NCI-H2107 (cell line): ENCODE data around the gene TRIM29.

ENCODE experiments used
- DNase-seq: peaks from one replicate; lab custom pipeline; 2025; lab: John Stamatoyannopoulos, UW

The TRIM29 gene

GRCh38 chr11:120139316-120140069 is 1.6 kb upstream of the TRIM29 start:
- DNase-seq: no peak

DNA sequence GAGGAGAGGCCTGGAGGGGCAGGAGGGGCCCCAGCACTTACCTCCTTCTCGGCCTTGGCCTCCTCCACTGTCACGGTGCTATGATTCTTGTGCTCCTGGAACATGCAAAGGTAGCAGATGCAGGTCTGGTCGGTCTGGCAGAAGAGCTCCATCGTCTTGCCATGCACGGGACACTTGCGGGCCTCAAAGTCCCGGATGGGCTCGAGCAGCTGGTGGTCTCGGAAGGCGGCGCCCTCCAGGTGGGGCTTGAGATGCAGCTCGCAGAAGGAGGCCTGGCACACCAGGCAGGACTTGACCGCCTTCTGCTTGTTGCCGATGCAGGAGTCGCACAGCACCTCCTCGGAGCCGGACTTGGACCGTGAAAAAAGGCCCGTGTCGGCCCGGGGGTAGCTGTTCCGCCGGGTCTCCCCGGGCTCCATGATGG is 714 bp downstream of the TRIM29 start:
- no peak for DNase-seq

DNA sequence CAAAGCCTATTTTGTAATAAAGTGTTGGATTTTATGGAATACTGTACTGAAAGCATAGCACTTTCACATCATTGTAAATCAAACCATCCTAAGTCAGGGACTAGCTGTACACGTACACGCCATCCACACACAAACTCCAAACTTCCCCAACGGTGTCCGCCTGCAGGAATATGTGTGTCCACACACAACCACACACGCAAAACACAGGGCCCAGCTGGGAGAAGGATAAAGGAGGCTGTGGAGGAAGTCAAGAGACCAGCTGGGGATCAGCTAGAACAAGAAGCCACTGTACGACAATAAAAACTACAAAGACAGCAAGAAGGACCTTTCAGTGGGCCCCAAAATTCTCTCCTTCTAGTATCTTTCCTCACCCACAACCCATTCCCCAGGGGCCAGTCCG is 1.6 kb downstream of the TRIM29 start:
- DNase-seq: no peak

DNA sequence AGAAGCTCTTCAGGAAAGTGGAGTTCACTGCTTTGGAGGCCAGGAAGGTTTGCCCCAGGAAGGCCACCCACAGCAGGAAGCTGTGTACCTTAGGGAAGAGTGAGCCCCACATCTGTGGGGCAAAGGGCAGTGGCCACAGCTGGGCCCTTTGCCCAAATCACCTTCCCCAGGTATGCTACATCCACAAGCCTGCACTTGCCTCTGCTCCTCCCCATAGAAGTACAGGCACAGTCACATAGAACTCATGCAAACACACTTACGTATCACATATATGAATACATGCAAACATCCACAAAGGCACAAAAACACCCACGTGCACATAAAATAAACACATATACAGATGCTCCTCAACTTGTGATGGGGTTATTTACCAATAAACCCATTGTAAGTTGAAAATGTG is 2.1 kb downstream of the TRIM29 start:
- DNase-seq: no peak

- no peak for DNase-seq
Measured at GRCh38 chr11:120134931-120135228, 3.0 kb downstream of the TRIM29 start.

GRCh38 chr11:120134106-120134930 is 3.6 kb downstream of the TRIM29 start:
- DNase-seq: no peak

GRCh38 chr11:120133216-120134105 is 4.5 kb downstream of the TRIM29 start:
- no peak for DNase-seq

DNA sequence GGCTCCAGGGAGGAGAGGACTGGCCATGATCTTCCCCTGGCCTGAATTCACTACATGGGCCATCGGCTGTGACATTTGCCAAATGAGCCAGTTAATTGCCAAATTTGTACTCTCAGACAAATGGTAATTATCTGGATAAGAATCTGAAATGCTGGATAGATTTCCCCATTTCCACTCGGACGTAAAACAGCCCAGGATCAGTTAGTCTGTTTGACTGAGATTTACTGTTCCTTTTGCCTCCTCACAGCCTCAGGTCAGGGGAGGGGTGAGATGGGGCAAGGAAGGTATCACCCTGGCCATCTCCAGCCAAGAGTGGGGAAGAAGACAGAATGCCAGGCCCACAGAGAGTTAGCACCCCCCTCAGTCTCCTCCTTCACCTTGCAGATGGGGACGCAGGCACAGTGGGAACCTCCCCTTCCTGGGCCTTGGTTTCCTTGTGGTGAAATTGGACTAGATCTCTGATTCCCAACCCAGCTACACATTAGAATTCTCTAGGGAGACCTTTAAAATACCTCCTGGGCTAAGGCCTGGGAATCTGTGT is 5.2 kb downstream of the TRIM29 start:
- no peak for DNase-seq

- DNase-seq: no peak
Measured at GRCh38 chr11:120131941-120132644, 5.8 kb downstream of the TRIM29 start.

DNA sequence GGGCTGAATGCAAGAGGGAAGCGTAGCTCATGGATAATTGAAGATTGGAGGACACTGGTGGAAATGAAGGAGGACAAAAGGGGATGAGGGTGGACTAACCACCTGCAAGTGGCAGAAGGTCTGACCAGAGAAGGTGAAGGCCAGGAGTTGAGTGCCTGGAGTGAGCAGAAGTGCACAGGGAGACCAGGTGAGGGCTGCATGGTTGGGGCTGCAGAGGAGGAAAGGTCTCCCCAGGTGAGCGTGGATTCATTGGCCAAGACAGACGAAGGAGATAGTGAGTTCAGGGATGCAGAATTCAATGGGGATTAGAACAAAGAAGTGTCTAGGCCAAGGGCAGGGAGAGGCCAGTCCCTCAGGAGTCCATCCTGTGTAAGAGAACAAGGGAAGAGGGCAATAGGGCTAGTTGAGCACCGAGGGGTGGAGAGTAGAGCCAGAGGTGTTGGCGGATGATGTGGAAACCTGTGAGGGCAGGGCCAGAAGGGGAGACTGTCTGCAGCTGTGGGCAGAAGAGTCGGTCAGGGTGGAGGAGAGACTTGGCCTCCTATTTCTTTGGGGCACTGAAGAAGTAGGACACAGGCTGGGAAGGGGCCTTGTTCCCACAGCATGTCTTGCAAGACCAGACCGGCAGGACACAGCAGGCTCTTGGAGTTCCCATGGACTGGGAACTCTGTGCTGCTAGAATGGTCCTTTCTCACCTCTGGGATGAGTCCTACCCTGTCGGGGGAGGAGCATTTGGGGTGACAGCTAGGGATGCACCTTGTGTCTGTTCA is 6.7 kb downstream of the TRIM29 start:
- DNase-seq: no peak

DNA sequence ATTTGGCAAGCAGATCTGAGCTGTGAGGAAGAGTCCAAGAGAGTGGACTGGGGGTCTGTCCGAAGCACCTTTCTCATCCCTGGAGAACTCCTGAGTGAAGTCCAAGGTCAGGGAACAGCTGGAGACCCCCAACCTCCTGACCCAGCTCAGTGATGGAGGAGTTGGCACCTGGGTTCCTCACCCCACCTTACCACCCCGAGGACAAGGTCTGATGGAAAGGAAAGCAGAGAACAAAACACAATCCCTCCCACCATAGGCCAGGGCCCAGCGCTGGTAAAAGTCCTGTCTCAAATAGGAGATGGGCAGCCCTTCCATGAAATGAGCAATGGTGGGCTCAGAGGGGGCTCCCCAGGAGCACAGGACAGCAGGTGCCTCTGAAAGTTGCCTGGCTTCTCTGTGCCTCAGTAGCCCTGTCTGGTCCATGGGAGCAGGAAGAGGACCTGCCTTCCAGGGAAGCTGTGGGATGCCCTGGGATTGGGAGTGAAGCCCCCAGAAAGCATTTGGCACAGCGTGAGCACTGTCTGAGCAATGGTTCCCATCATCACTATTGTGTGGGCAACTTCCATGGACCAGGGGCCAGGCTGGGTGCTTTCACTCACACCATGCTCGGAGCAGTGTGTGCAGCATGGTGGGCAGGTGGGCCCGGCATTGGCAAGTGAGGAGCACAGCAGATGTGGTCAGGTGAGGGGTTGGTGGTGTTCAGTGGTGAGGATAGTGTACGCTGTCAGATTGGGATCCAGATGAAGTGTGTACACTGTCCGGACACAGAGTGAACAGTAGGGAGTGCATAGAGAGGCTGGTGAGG is 7.5 kb downstream of the TRIM29 start:
- DNase-seq: no peak

GRCh38 chr11:120129570-120129969 is 8.3 kb downstream of the TRIM29 start:
- DNase-seq: no peak

GRCh38 chr11:120128392-120129119 is 9.4 kb downstream of the TRIM29 start:
- DNase-seq: no peak

GRCh38 chr11:120127236-120127635 is 10.7 kb downstream of the TRIM29 start:
- no peak for DNase-seq

GRCh38 chr11:120126620-120127019 is 11.3 kb downstream of the TRIM29 start:
- DNase-seq: no peak

DNA sequence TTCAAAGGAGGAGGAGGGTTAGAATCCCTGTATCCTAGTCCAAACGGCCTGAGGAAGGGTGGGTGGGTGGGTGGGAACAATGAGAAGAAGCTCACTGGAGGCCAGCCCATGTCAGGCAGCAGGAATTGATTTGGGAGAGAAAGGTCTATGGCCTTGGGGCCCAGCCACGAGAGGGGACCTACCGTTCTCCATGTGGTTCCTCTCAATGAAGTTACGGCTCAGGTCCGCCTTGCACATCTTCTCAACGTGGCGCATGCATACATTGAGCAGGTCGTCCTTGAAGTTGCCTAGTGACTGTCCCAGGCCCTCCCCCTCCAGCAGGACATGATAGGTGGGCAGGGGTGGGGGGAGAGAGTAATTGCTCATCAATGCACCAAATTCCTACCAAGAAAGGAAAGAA is 12.4 kb downstream of the TRIM29 start:
- no peak for DNase-seq

- DNase-seq: no peak
Measured at GRCh38 chr11:120125024-120125423, 12.9 kb downstream of the TRIM29 start.

DNA sequence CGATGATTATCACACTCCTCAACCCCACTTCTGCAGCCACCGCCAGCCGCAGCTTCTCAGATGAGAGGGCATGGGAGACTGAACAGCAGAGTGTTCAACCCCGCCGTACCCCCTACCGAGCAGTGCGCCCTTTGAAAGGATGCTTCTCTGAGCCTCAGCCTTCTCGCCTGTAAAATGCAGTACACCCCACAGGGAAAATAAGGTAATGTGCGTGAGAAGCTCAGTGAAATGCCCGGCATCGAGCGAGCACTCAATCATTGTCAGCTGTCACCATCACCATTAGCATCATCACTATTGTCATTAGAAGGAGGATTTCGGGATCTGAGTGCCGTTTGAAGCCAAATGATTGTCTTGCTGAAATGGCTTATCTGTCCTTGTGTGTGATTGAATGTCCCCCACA is 13.6 kb downstream of the TRIM29 start:
- DNase-seq: no peak

DNA sequence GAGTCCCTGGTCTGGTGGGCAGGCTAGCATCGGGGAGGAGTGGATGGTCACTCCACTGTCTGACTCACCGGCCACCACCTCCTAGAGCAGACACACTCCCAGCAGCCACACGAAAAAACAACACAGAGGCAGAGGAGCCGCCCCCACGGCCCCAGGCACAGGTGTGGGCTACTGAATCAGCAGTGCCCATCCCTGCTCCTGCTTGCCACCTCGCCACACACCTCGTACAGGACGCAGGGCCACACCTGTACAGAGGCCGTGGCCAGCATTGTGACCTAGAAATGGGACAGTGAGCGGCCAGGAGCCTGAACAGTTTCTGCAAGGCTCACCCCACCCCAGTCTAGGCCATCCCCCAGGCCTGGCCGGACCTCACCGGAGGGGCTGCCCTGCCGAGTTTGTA is 14.0 kb downstream of the TRIM29 start:
- no peak for DNase-seq
